Stimulated activated CD4-positive, alpha-beta T cell treated with anti-CD3 and anti-CD28 coated beads, Interleukin-1b, Interleukin-23, amount 100 ng/mL, for 1 hour (primary cell): ENCODE results near the gene KRTAP5-1.
"Not testable (repeated sequence)": the region's sequence is repeated elsewhere in the genome, so short reads cannot be mapped to it uniquely, and the experiment has no call there.

Experiments used
- DNase-seq, 2 donors: peaks; one replicate each; pipeline ENCODE4 v3.0.0-alpha.2; 2020; ENCODE audit warnings: low read depth in 2 of 2

KRTAP5-1 gene

GRCh38 chr11:1601663-1602062 lies 16.6 kb upstream of the KRTAP5-1 start:
- DNase-seq = not testable (repeated sequence)

- DNase-seq = no peak
These were observed 15.5 kb upstream of the KRTAP5-1 start for GRCh38 chr11:1600626-1601025.

GRCh38 chr11:1598816-1599215 lies 13.7 kb upstream of the KRTAP5-1 start:
- no peak for DNase-seq

GRCh38 chr11:1598406-1598805 lies 13.3 kb upstream of the KRTAP5-1 start:
- DNase-seq = not testable (repeated sequence)

GRCh38 chr11:1597994-1598380 lies 12.9 kb upstream of the KRTAP5-1 start, which contains the start of gene KRTAP5-2:
KRTAP5-2 (minus strand) TSS chr11:1598294; CDS start chr11:1598250, 44 bp downstream.
- no peak for DNase-seq

- no peak for DNase-seq
These were observed 12.4 kb upstream of the KRTAP5-1 start for GRCh38 chr11:1597331-1597993.

GRCh38 chr11:1596576-1597121 lies 11.6 kb upstream of the KRTAP5-1 start:
- not testable (repeated sequence) for DNase-seq

GRCh38 chr11:1595994-1596575 lies 11.0 kb upstream of the KRTAP5-1 start:
- DNase-seq = not testable (repeated sequence)

- DNase-seq = no peak
These were observed 7.5 kb upstream of the KRTAP5-1 start for GRCh38 chr11:1592628-1593027.

GRCh38 chr11:1589996-1590395 lies 4.9 kb upstream of the KRTAP5-1 start:
- DNase-seq = no peak

- DNase-seq = not testable (repeated sequence)
These were observed 4.3 kb upstream of the KRTAP5-1 start for GRCh38 chr11:1589191-1589963.

- DNase-seq = no peak
These were observed 1.6 kb upstream of the KRTAP5-1 start for GRCh38 chr11:1586699-1587098.

GRCh38 chr11:1582909-1583308 lies 2.2 kb downstream of the KRTAP5-1 start:
- DNase-seq = not testable (repeated sequence)

- no peak for DNase-seq
These were observed 3.1 kb downstream of the KRTAP5-1 start for GRCh38 chr11:1581976-1582375.

- no peak for DNase-seq
These were observed 8.3 kb downstream of the KRTAP5-1 start for GRCh38 chr11:1576825-1577224.

GRCh38 chr11:1575756-1576155 lies 9.3 kb downstream of the KRTAP5-1 start:
- DNase-seq = not testable (repeated sequence)

GRCh38 chr11:1574933-1575242 lies 10.2 kb downstream of the KRTAP5-1 start:
- no peak for DNase-seq

GRCh38 chr11:1574238-1574932 lies 10.7 kb downstream of the KRTAP5-1 start:
- DNase-seq = peak; percentile 24 to 37

GRCh38 chr11:1573903-1574237 lies 11.2 kb downstream of the KRTAP5-1 start:
- no peak for DNase-seq

- no peak for DNase-seq
These were observed 11.8 kb downstream of the KRTAP5-1 start for GRCh38 chr11:1573077-1573902.
